GM12801 (cell line): ENCODE data around the gene PFKFB3.

Source experiments
- CTCF ChIP-seq: IDR thresholded peaks from one replicate; pipeline ENCODE4 v1.5.1; 2011; ENCODE audit warnings: control low read depth; ENCODE audit not compliant: insufficient read length; ENCODE audit errors: extremely low read depth

PFKFB3 gene

DNA sequence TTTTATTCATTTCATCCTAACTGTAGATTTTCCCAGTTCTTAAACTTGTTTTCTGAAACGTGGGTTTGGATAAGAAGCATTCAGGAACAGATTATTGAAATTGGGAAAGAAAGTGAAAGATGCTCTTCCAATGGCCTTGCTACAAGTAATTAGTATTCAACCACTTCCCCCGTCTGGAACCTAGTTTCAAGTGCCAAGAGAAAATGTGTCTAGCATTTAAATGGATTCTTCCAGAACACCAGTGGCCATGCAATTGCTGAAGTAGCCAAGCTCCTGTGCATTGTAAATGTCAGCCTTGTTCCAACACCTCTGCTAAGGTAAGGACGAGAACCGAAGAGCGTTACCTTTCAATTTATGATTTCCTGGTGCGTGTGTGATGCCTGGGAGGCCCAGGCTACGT is 68.2 kb downstream of the PFKFB3 start:
- no peak for TF ChIP-seq CTCF

GRCh38 chr10:6271663-6272062 is 68.9 kb downstream of the PFKFB3 start:
- TF ChIP-seq CTCF = no peak

- TF ChIP-seq CTCF = no peak
These were observed 69.4 kb downstream of the PFKFB3 start for GRCh38 chr10:6272126-6272525.

DNA sequence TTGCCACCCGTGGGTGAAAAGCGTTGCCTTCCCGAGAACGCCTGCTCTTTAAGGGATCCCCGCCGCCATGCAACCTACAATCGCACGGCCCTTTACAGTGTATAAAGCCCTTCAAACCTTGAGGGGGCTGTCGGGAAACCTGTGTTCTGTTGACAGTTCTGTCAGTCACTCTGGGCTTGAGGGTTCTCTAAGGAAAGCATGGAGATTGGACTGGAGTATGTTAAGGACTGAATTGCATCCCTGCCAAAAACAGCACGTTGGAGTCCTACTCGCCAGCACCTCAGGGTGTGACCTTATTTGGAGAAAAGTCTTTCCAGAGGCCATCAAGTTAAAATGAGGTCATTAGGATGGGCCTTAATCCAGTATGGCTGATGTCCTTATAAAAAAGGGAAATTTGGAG is 70.6 kb downstream of the PFKFB3 start:
- TF ChIP-seq CTCF = no peak

DNA sequence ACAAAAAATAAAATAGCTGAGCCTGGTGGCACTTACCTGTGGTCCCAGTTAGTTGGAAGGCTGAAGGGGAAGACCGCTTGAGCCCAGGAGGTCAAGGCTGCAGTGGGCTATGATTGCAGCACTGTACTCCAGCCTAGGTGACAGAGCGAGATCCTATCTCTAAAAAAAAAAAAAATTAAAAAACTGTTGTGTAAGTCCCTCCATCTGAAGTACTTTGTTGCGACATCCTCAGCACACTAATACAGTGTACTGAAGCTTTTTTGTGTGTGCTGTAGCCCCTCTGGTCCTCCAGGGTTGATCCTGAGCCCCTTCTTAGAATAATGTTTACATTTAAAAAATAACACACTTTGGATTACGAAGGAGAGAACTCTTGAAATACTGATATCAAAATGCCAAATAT is 71.3 kb downstream of the PFKFB3 start:
- TF ChIP-seq CTCF = no peak

- TF ChIP-seq CTCF = no peak
These were observed 71.8 kb downstream of the PFKFB3 start for GRCh38 chr10:6274484-6274883.

DNA sequence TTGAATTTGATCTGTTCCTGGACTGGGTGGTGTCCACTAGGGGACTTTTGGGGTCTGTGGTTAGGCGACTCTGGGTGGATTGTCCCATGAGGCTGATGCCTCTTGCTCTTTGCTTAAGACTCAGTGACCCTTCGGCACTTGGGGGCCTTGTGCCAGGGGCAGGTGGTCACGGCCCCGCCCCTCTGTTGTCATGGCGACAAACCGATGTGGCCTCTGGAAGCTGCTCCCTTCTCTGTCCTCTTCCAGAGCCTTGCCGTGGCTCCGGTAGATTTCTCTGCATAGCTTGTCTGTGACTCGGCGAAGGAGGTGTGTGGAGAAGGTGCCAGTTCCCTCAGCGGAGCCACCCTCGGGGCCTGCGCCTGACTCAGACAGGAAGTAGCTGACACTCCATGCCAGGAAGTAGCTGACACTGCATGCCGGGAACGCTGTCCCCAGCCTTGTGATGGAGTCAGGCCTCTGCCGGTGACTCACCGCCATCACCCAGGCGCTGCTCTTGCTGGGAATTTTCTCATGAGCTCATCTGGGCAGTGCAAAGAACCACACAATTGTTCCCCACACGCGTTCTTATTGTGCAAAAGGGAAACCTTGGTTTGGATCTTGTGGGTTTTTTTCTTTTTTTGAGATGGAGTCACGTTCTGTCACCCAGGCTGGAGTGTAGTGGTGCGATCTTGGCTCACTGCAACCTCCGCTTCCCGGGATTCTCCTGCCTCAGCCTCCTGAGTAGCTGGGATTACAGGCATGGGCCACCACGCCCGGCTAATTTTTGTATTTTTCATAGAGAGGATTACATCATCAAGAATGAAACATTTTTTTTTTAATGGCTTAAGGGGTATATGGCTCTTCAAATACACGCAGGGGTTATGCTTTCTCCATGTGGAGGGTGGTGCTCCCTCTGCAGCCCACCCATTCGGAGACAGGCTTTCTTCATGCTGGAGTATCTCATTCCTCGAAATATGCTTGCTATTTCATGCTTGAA is 72.6 kb downstream of the PFKFB3 start:
- no peak for TF ChIP-seq CTCF
